Gastrocnemius medialis (tissue), 4 donors: Measurements from ENCODE around the gene JMJD7.

Experiments
- CTCF ChIP-seq, 5 experiments: fragments of 450-650 bp in 3 of 5; fragments of 200-600 bp in 2 of 5; sonication (generic) in 2 of 5; IDR thresholded peaks in 4 of 5; conservative IDR thresholded peaks in 1 of 5; 1 replicate in 4 of 5; 2 replicates in 1 of 5; pipeline ENCODE4 v1.5.1; 2016 to 2019; ENCODE audit warnings: antibody characterized with exemption in 5 of 5, mild to moderate bottlenecking in 3 of 5, moderate library complexity in 3 of 5
- POLR2A ChIP-seq, 2 donors: fragments of 450-650 bp; IDR thresholded peaks; one replicate each; pipeline ENCODE4 v1.6.1; 2017; ENCODE audit warnings: antibody characterized with exemption in 2 of 2, mild to moderate bottlenecking in 2 of 2, moderate library complexity in 2 of 2

- no peak for TF ChIP-seq CTCF (IDR thresholded peaks at IDR 0.05 in 4 of 5, conservative IDR thresholded peaks at IDR 0.05 in 1 of 5)
- no peak for TF ChIP-seq POLR2A (IDR thresholded peaks at IDR 0.05)
Observed at GRCh38 chr15:41847981-41848380, 20.1 kb downstream of the JMJD7 start.
